Stimulated activated memory B cell treated with anti-CD40 and anti-IgM and Interleukin-4, amounts not matched to agents 10 μg/mL and 1 μg/mL and 100 μg/mL, for 72 hours (primary cell): ENCODE measurements around the gene CFAP46.

Experiments
- ATAC-seq: fragments of 150-1000 bp; cut with Tn5 transposase; 2 replicates; pipeline ENCODE4 v1.10.0; 2021
- H3K27ac Mint-ChIP-seq: one replicate; pipeline ENCODE4 v1.8.0; 2022; ENCODE audit warnings: mild to moderate bottlenecking, mixed read lengths
- H3K27me3 Mint-ChIP-seq: one replicate; pipeline ENCODE4 v1.8.0; 2022; ENCODE audit warnings: mixed read lengths
- H3K36me3 Mint-ChIP-seq: one replicate; pipeline ENCODE4 v1.8.0; 2022; ENCODE audit warnings: mixed read lengths
- H3K4me1 Mint-ChIP-seq: one replicate; pipeline ENCODE4 v1.8.0; 2022; ENCODE audit warnings: mixed read lengths
- H3K4me3 Mint-ChIP-seq: one replicate; pipeline ENCODE4 v1.8.0; 2022; ENCODE audit warnings: mild to moderate bottlenecking, moderate library complexity, mixed read lengths
- H3K9me3 Mint-ChIP-seq: one replicate; pipeline ENCODE4 v1.8.0; 2022; ENCODE audit warnings: mixed read lengths

The CFAP46 gene

DNA sequence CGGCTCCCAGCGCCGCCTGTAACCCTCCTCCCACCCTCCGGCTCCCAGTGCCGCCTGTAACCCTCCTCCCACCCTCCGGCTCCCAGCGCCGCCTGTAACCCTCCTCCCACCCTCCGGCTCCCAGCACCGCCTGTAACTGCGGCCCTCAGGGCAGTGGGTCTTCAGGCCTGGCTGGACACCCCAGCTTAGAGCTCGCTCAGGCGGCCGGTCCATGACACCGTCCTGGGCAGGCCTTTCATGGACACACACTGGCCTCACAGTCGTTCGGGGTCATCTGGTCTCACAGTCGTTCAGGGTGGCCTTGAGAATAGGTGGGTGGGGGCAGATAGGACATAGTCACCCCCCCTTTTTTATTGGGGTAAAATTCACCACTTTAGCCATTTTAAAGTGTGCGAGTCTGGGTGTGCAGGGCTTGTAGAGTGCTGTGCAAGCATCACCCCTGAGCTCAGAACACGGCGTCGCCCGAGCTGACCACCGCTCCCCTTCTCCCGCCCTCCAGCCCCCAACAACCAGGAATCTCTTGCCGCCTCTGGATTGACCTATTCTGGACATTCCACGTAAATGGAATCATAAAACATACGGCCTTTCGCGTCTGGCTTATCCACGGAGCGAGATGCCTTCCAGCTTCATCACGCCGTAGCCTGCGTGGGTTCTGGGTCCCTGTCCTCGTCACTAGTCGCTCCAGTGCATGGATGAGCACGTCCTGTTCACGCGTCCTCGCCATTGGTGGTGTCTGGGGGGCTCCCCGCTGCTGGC, 41.1 kb upstream of the CFAP46 start:
- no peak overlapping the region for H3K4me3 Mint-ChIP-seq
- H3K4me1 Mint-ChIP-seq = no peaks in the 10 kb centered on the region
- no peaks in the 10 kb centered on the region for H3K36me3 Mint-ChIP-seq
- no peaks in the 10 kb centered on the region for H3K9me3 Mint-ChIP-seq
- no peak overlapping the region for H3K27ac Mint-ChIP-seq
- H3K27me3 Mint-ChIP-seq = peaks cover 13% of the 10 kb centered on the region
- ATAC-seq = no peak

DNA sequence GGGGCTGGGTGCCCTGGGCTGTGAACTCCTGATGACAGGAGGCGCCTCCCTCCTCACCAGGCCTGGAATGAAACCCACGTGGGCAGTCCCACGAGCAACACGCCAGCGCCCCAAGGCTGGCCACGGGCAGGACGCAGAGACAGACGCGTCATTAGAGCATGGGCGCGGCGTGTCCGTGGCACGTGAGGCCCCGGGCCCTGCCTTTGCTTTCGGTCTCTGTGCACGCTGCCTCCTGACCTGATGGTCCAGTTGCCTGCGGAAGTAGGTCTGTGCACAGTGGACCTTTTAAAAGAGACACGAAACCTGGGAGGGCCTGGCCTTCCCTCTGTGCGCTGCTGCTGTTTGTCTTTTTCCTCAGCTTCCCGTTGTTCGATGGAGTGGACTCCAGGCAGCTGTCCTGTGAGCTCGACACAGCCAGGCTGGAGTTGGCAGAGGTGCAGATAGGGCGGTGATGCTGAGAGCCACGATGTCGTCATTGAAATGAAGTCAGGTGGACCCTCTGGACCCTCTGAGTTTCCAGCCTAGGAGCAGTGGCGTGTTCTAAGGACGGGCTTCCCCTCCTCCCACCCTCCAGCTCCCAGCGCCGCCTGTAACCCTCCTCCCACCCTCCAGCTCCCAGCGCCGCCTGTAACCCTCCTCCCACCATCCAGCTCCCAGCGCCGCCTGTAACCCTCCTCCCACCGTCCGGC, 40.1 kb upstream of the CFAP46 start:
- H3K27ac Mint-ChIP-seq = no peak overlapping the region
- ATAC-seq = no peak
- H3K4me1 Mint-ChIP-seq = no peaks in the 10 kb centered on the region
- peaks cover 19% of the 10 kb centered on the region for H3K27me3 Mint-ChIP-seq
- H3K4me3 Mint-ChIP-seq = no peak overlapping the region
- no peaks in the 10 kb centered on the region for H3K9me3 Mint-ChIP-seq
- no peaks in the 10 kb centered on the region for H3K36me3 Mint-ChIP-seq

DNA sequence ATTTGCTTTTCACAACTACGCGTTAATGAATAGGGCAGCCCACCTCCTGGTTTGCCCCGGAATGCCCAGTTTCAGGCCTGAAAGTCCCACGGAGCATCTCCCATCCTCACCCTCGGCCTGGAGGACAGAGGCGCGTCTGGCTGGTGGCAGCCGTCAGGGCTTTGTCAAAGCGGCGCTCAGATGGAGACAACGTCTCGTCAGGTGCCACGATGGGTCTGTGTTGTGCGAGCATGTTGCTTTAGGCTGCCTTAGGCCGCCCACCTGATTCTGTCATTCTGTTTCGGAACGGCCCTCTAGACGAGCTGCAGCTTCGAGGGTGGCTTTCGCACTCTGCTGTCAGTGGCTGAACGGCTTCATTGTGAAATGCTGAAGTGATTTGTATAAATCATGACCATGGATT, 39.4 kb upstream of the CFAP46 start:
- no peaks in the 10 kb centered on the region for H3K36me3 Mint-ChIP-seq
- H3K27me3 Mint-ChIP-seq = peaks cover 26% of the 10 kb centered on the region
- no peaks in the 10 kb centered on the region for H3K9me3 Mint-ChIP-seq
- ATAC-seq = no peak
- H3K27ac Mint-ChIP-seq = no peak overlapping the region
- H3K4me1 Mint-ChIP-seq = no peaks in the 10 kb centered on the region
- no peak overlapping the region for H3K4me3 Mint-ChIP-seq

DNA sequence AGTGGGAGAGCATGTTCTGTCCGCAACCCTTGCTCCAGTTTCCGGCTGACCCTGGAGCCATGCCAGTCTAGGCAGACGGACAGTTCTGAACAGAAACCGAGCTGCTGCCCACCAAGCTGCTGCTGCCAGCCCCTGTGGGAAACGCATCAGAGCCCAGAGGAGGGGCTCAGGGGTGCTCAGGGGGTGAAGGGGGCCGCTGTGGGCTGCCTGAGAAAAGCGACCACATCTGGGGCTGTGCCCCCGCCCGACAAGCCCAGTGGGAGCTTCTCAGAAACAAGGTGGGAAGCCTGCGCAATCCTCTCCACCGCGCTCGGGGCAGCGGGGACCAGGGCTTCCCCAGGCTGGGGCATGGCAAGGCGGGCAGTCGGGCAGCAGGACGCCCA, 38.8 kb upstream of the CFAP46 start:
- peak; percentile 29 for ATAC-seq
- no peak overlapping the region for H3K4me3 Mint-ChIP-seq
- H3K27ac Mint-ChIP-seq = no peak overlapping the region
- H3K9me3 Mint-ChIP-seq = no peaks in the 10 kb centered on the region
- peaks cover 31% of the 10 kb centered on the region for H3K27me3 Mint-ChIP-seq
- no peaks in the 10 kb centered on the region for H3K4me1 Mint-ChIP-seq
- H3K36me3 Mint-ChIP-seq = no peaks in the 10 kb centered on the region

DNA sequence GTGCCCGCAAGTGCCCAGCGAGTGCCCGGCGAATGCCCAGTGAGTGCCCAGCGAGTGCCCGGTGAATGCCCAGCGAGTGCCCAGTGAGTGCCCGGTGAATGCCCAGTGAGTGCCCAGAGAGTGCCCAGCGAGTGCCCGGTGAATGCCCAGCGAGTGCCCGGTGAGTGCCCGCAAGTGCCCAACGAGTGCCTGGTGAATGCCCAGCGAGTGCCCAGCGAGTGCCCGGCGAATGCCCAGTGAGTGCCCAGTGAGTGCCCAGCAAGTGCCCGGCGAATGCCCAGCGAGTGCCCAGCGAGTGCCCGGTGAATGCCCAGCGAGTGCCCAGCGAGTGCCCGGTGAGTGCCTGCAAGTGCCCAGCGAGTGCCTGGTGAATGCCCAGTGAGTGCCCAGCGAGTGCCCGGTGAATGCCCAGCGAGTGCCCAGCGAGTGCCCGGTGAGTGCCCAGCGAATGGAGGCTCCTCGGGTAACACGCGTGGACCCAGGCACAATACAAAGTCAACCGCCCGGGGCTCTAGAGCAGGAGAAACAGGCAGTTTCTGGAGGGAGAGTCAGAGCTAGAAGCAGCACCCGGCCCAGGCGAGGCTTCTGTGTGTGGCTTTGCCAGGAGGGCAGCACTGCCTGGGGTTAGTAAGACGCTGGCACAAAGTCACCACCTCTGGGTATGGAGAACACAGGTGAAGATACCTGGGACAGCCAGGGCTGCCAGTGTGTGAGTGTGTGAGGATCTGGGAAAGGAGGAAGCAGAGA, 38.2 kb upstream of the CFAP46 start:
- no peaks in the 10 kb centered on the region for H3K36me3 Mint-ChIP-seq
- H3K4me3 Mint-ChIP-seq = no peak overlapping the region
- H3K27ac Mint-ChIP-seq = no peak overlapping the region
- no peaks in the 10 kb centered on the region for H3K4me1 Mint-ChIP-seq
- no peaks in the 10 kb centered on the region for H3K9me3 Mint-ChIP-seq
- no peak for ATAC-seq
- peaks cover 35% of the 10 kb centered on the region for H3K27me3 Mint-ChIP-seq

DNA sequence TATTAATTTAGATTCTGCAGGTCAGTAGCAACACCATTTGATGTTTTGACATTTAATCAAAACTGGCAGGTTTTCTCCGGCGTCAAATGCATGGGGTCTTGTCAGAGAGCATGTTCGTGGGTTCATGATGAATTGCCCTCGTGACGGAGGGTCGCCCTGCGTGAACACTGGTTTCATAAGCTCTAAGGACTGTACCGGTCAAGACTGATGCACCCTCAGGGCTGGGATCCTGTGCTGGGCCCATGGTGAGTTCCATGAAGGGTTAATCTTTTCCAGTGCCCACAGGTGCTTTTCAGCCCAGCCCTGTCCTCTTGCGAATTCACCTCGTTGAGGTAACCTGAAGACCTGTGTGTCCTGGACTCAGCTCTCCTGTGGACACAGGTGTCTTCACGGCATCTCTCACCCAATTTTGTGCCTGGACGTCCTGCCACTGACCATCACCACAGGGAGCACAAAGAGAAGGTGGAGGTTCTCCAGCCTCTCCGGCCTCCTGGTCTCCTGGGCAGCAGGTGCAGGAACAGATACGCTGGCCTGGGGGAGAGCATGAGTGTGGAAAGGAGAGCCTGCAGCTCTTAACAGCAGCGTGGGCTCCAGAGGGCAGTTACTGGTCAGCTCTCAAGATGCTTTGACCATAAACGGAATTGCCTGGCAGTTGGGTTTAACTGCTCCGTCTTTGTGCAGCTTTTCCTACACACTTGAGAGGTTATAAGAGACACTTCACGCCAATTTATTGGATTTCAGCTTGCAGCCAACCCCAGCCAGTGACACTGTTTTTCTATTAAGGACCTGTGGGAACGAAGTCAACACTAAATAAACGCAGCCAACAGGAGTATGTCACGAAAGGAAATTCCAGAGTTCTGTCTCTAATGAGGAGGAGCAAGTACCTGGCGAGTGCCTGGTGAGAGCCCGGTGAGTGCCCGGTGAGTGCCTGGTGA, 37.4 kb upstream of the CFAP46 start:
- Mint-ChIP-seq H3K27me3 (peaks cover 35% of the 10 kb centered on the region), H3K9me3 (no peaks in the 10 kb centered on the region), H3K27ac (no peak overlapping the region)

DNA sequence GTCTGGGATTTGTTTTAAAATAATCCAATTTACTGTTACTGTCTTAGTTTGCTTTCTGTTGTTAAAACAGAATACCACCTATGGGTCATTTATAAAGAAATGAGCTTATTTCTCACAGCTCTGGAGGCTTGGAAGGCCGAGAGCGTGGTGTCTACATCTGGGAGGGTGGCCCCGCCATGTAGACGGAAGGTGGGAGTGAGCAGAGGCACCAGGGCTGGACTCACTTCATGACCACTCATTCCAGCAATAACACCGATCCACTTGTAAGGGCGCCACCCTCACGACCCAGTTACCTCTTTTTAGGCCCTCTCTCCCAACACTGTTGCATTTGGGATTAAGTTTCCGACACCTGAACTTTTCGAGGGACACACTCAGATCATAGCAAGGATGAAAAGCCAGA, 36.2 kb upstream of the CFAP46 start:
- Mint-ChIP-seq H3K4me3 (no peak overlapping the region), H3K27me3 (peaks cover 42% of the 10 kb centered on the region), H3K9me3 (no peaks in the 10 kb centered on the region), H3K36me3 (no peaks in the 10 kb centered on the region), H3K4me1 (no peaks in the 10 kb centered on the region), H3K27ac (no peak overlapping the region)
- no peak for ATAC-seq

More for the DNA sequence above, 37.4 kb upstream of the CFAP46 start:
- no peak for ATAC-seq
- H3K4me3 Mint-ChIP-seq = no peak overlapping the region
- H3K4me1 Mint-ChIP-seq = no peaks in the 10 kb centered on the region
- no peaks in the 10 kb centered on the region for H3K36me3 Mint-ChIP-seq

DNA sequence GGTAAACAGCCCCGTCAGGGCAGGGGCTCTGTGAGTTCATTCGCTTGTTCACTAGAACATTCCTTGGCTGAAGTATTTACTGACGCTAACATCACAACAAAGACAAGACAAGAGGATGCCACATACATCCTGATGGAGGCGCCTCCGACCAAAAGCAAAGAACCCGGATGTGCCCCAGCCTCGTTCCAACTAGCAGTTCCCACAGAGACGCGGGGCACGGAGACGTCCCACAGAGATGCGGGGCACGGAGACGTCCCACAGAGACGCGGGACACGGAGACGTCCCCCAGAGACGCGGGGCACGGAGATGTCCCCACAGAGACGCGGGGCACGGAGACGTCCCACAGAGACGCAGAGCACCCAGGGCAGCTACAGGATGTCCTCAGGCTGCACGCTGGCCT, 35.4 kb upstream of the CFAP46 start:
- Mint-ChIP-seq H3K4me1 (no peaks in the 10 kb centered on the region), H3K27ac (no peak overlapping the region)

DNA sequence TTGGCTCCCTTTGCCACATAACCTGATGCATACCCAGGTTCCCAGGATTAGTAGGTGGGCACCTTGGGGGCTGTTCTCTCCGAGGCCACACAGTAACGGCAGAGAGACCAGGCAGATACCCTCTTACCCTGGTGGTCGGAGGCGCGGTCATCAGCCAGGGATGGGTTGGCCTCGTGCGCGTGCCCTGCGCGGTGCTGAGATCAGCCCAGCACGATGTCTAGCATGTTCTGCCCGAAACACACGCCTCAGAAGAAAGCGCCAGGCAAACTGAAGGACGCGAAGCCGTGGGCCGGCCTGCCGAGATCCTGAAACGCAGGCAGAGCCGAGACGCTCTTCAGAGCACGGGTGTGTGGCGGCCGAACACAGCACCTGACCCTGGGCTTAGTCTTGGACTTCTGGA, 34.7 kb upstream of the CFAP46 start:
- H3K9me3 Mint-ChIP-seq = no peaks in the 10 kb centered on the region
- no peak overlapping the region for H3K4me3 Mint-ChIP-seq
- H3K36me3 Mint-ChIP-seq = no peaks in the 10 kb centered on the region
- H3K27me3 Mint-ChIP-seq = peaks cover 55% of the 10 kb centered on the region
- H3K27ac Mint-ChIP-seq = no peak overlapping the region
- H3K4me1 Mint-ChIP-seq = no peaks in the 10 kb centered on the region
- ATAC-seq = no peak

More for the DNA sequence above, 35.4 kb upstream of the CFAP46 start:
- Mint-ChIP-seq H3K36me3 (no peaks in the 10 kb centered on the region), H3K4me3 (no peak overlapping the region), H3K9me3 (no peaks in the 10 kb centered on the region), H3K27me3 (peaks cover 48% of the 10 kb centered on the region)
- ATAC-seq = no peak

DNA sequence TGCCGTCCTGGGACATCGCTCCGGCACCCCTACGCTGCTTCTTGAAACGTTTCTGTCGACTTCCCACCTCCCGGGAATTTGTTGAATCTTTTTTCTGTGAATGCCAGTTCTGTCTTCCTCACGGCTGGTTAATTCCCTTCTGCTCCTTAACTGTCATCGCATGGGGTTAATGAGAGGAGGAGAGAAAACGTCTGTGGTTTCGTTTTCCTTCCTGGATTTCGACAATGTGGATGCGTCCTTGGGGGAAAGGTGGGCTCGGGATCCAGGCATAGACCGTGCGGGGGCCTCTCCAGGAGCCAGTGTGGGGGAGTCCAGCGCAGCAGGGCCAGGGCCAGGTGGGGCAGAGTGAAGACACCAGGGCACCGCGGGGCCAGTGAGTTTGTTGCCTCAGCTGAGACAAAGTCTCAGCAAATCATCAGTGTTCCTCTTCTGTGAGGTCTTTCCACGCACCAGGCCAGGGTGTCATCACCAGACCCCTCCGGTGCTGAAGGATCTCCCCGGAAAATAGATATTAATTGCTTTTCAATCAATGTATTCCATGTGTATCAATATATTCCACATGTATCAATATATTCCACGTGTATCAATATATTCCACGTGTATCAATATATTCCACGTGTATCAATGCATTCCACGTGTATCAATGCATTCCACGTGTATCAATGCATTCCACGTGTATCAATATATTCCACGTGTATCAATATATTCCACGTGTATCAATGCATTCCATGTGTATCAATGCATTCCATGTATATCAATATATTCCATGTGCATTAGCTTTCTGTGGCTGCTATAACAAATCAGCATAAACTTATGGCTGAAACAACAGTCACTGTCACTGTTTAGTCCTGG, 33.7 kb upstream of the CFAP46 start:
- no peaks in the 10 kb centered on the region for H3K9me3 Mint-ChIP-seq
- no peaks in the 10 kb centered on the region for H3K36me3 Mint-ChIP-seq
- peaks cover 65% of the 10 kb centered on the region for H3K27me3 Mint-ChIP-seq
- no peak overlapping the region for H3K4me3 Mint-ChIP-seq
- no peak overlapping the region for H3K27ac Mint-ChIP-seq
- ATAC-seq = no peak
- H3K4me1 Mint-ChIP-seq = no peaks in the 10 kb centered on the region

DNA sequence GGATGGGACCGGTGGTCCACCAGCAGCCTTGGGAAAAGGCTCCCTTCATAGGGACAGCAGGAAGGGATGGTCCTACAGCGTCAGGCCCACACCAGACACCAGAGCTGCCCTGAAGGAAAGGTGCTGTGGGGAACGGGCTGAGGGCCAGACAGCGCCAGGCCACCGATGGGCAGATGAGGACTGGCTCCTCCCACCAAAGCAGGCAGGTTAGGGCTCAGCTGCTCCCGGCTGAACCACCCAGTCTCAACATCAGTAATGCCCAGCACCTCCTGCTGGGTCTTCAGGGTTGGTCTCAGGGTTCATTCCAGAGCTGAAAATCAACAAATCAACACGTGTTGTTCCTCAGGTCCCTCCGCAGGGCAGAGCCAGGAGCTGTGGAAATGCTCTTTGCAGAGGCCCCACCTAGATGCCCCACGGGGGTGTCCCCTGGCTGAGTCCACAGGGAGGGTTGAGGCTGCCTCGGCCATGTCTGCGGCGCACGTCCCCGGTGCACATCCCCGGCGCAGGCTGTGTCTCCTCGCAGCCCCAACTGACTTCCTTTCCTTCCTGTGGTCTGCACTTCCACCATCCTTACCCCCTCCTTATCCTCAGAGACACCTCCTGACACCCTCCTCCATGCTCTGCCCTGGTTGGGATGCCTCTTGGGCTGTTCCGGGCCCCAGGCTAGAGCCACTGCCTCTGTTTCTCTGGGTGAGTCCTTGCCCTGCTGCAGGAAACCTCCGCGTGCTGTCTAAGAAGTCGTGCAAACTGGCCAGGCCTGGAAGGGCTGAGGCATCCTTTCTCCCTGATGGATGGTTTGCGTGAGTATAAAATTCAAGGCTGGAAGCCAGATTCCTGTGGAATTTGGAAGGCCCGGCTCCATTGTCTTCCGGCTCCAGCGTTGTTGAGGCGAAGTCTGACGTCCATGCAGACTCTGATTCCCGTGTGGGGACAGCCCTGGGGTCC, 32.8 kb upstream of the CFAP46 start:
- Mint-ChIP-seq H3K27ac (no peak overlapping the region), H3K36me3 (no peaks in the 10 kb centered on the region), H3K4me1 (no peaks in the 10 kb centered on the region), H3K4me3 (no peak overlapping the region), H3K27me3 (peaks cover 72% of the 10 kb centered on the region), H3K9me3 (peaks cover 3% of the 10 kb centered on the region)
- no peak for ATAC-seq

DNA sequence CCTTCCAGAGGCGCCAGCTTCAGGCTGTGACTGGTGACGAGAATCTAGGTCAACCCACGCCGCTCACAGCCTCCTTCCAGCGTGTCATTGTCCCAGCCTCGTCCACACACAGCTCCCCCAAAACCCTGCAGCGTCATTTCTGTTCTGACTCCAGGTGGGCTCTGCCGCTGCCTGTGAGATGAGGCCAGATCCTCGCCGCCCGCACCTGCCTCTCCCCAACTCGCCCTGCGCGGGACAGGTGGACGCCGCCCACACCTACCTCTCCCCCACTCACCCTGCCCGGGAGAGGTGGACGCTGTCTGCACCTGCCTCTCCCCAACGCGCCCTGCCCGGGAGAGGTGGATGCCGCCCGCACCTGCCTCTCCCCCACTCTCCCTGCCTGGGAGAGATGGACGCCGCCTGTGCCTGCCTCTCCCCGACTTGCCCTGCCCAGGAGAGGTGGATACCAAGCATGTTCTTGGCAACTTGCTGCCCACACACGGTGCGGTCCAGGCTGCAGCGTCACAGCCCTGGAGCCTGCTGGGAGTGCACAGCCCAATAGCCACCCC, 32.0 kb upstream of the CFAP46 start:
- Mint-ChIP-seq H3K9me3 (peaks cover 6% of the 10 kb centered on the region), H3K27me3 (peaks cover 76% of the 10 kb centered on the region)

DNA sequence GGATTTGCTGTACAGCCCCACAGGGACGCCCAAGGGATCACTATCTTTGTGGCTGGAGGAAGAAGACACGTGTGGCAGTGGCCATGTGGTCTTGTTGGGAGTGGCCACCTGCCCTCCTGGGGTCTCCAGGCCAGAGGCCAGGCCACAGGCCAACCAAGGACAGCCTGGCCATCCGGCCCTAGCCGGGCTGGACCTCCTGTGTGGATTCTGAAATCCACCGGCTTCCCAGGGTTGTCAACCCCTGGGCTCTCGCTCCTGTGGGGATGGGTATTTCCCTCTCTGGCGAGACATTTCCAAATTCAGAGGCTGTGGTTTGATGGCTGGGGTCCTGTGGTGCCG, 31.5 kb upstream of the CFAP46 start:
- peaks cover 9% of the 10 kb centered on the region for H3K9me3 Mint-ChIP-seq
- H3K4me1 Mint-ChIP-seq = no peaks in the 10 kb centered on the region
- H3K27ac Mint-ChIP-seq = no peak overlapping the region
- ATAC-seq = no peak
- H3K27me3 Mint-ChIP-seq = peaks cover 81% of the 10 kb centered on the region
- H3K4me3 Mint-ChIP-seq = no peak overlapping the region
- H3K36me3 Mint-ChIP-seq = no peaks in the 10 kb centered on the region

More for the DNA sequence above, 32.0 kb upstream of the CFAP46 start:
- peak; percentile 17 for ATAC-seq
- no peak overlapping the region for H3K4me3 Mint-ChIP-seq
- H3K4me1 Mint-ChIP-seq = no peaks in the 10 kb centered on the region
- H3K27ac Mint-ChIP-seq = no peak overlapping the region
- H3K36me3 Mint-ChIP-seq = no peaks in the 10 kb centered on the region
